SK-N-SH treated with all-trans-retinoic acid at 6 μM for 48 hours (cell line): Measurements from ENCODE around the gene TTLL1.

Source experiments
- ATAC-seq: fragments of 200-7000 bp; cut with Tn5 transposase; 3 replicates; pipeline ENCODE4 v1.9.1; 2020; ENCODE audit warnings: mild to moderate bottlenecking, moderate library complexity
- ARNTL ChIP-seq: fragments of 450-650 bp; formaldehyde crosslinking; IDR thresholded peaks from 2 replicates; pipeline ENCODE4 v1.5.0; 2020; ENCODE audit warnings: low read depth, mild to moderate bottlenecking, moderate library complexity, borderline replicate concordance
- BACH2 ChIP-seq: fragments of 250-450 bp; sonication (Bioruptor Pico); IDR thresholded peaks from 2 replicates; pipeline ENCODE4 v1.9.0; 2021; ENCODE audit warnings: mild to moderate bottlenecking, borderline replicate concordance
- ESRRG ChIP-seq: fragments of 250-450 bp; sonication (Bioruptor Pico); IDR thresholded peaks from 2 replicates; pipeline ENCODE4 v1.6.1; 2021; ENCODE audit warnings: mild to moderate bottlenecking
- GLIS3 ChIP-seq: fragments of 250-450 bp; sonication (Bioruptor Pico); IDR thresholded peaks from 2 replicates; pipeline ENCODE4 v1.5.0; 2020; ENCODE audit warnings: mild to moderate bottlenecking, moderate library complexity
- ISL1 ChIP-seq: fragments of 250-450 bp; sonication (Bioruptor Pico); IDR thresholded peaks from 2 replicates; pipeline ENCODE4 v2.1.2; 2022; ENCODE audit warnings: mild to moderate bottlenecking, moderate library complexity
- OSR1 ChIP-seq: fragments of 250-450 bp; sonication (Bioruptor Pico); IDR thresholded peaks from 2 replicates; pipeline ENCODE4 v1.8.0; 2022; ENCODE audit warnings: moderate library complexity, mild to moderate bottlenecking, inconsistent platforms
- PATZ1 ChIP-seq: fragments of 250-450 bp; sonication (Bioruptor Pico); IDR thresholded peaks from 2 replicates; pipeline ENCODE4 v1.8.0; 2020; ENCODE audit warnings: mild to moderate bottlenecking, moderate library complexity, borderline replicate concordance
- POU6F1 ChIP-seq: fragments of 250-450 bp; sonication (Bioruptor Pico); IDR thresholded peaks from 2 replicates; pipeline ENCODE4 v1.8.0; 2021; ENCODE audit warnings: low read depth, mild to moderate bottlenecking, moderate library complexity, borderline replicate concordance
- PPARA ChIP-seq: fragments of 250-450 bp; sonication (Bioruptor Pico); IDR thresholded peaks from 2 replicates; pipeline ENCODE4 v1.5.0; 2020; ENCODE audit warnings: mild to moderate bottlenecking, borderline replicate concordance
- RARB ChIP-seq: fragments of 250-450 bp; sonication (Bioruptor Pico); IDR thresholded peaks from 2 replicates; pipeline ENCODE4 v1.8.0; 2021; ENCODE audit warnings: mild to moderate bottlenecking, moderate library complexity
- TOX ChIP-seq: fragments of 250-450 bp; sonication (Bioruptor Pico); IDR thresholded peaks from 2 replicates; pipeline ENCODE4 v1.8.0; 2021; ENCODE audit warnings: mild to moderate bottlenecking, moderate library complexity, borderline replicate concordance
- TSHZ2 ChIP-seq: fragments of 250-450 bp; sonication (Bioruptor Pico); IDR thresholded peaks from 2 replicates; pipeline ENCODE4 v1.5.0; 2020; ENCODE audit warnings: mild to moderate bottlenecking, moderate library complexity
- ZC3H10 ChIP-seq: fragments of 250-450 bp; sonication (Bioruptor Pico); IDR thresholded peaks from 2 replicates; pipeline ENCODE4 v1.5.1; 2021; ENCODE audit warnings: mild to moderate bottlenecking, moderate library complexity
- ZFP3 ChIP-seq: fragments of 250-450 bp; sonication (Bioruptor Pico); IDR thresholded peaks from 2 replicates; pipeline ENCODE4 v1.5.0; 2020; ENCODE audit warnings: mild to moderate bottlenecking, moderate library complexity
- ZNF70 ChIP-seq: fragments of 450-650 bp; formaldehyde crosslinking; IDR thresholded peaks from 2 replicates; pipeline ENCODE4 v1.5.0; 2020; ENCODE audit warnings: mild to moderate bottlenecking, moderate library complexity
- ZNF8 ChIP-seq: fragments of 450-650 bp; formaldehyde crosslinking; IDR thresholded peaks from 2 replicates; pipeline ENCODE4 v1.5.0; 2020; ENCODE audit warnings: mild to moderate bottlenecking, moderate library complexity

Gene TTLL1

GRCh38 chr22:43128116-43128515 is 38.9 kb upstream of the TTLL1 start:
- TF ChIP-seq PPARA (CRISPR knock-in tag) (no peak), OSR1 (no peak)
- TF ChIP-seq, all 23 proteins: peak for 0
- no peak for ATAC-seq

GRCh38 chr22:43127166-43127908 is 38.1 kb upstream of the TTLL1 start:
- TF ChIP-seq GLIS3 (CRISPR knock-in tag) (no peak), ZNF70 (CRISPR knock-in tag) (no peak), BACH2 (CRISPR knock-in tag) (no peak), TSHZ2 (no peak), ARNTL (CRISPR knock-in tag) (no peak)
- TF ChIP-seq, all 23 proteins: peak for 0
- ATAC-seq: no peak

- ATAC-seq: peak; percentile 87
These were observed 37.4 kb upstream of the TTLL1 start for GRCh38 chr22:43126501-43127165.

GRCh38 chr22:43118953-43119458 is 29.8 kb upstream of the TTLL1 start:
- no peak for TF ChIP-seq POU6F1 (CRISPR knock-in tag)
- TF ChIP-seq ESRRG (CRISPR knock-in tag): no peak
- no peak for TF ChIP-seq TSHZ2
- no peak for TF ChIP-seq PATZ1 (CRISPR knock-in tag)
- no peak for TF ChIP-seq ISL1 (CRISPR knock-in tag)
- TF ChIP-seq ZFP3 (CRISPR knock-in tag): no peak
- ATAC-seq: no peak

More at GRCh38 chr22:43126501-43127165, 37.4 kb upstream of the TTLL1 start:
- TF ChIP-seq ZC3H10 (CRISPR knock-in tag): no peak
- no peak for TF ChIP-seq ZNF8
- TF ChIP-seq GLIS3 (CRISPR knock-in tag): no peak
- TF ChIP-seq RARB (CRISPR knock-in tag): no peak
- no peak for TF ChIP-seq PPARA (CRISPR knock-in tag)
- TF ChIP-seq TOX (CRISPR knock-in tag): no peak
- no peak for TF ChIP-seq ZNF70 (CRISPR knock-in tag)
